ENCODE measurements around the gene SIGLEC10.

SIGLEC10 gene

GRCh38 chr19:51460164-51460992 lies 42.9 kb upstream of the SIGLEC10 start:
- no peak for TF ChIP-seq CTCF (IDR thresholded peaks at IDR 0.05; ENCODE audit: low read depth, low read length)
- DNase-seq (ENCODE audit: low read depth, low spot score), result no peak
- in situ Hi-C loops (cut with HindIII; ENCODE audit: low sequenced_read_pairs), result no loop called here

GRCh38 chr19:51458899-51459505 lies 41.6 kb upstream of the SIGLEC10 start:
- no peak for DNase-seq (ENCODE audit: low read depth, low spot score)
- no peak overlapping the region for H3K4me3 ChIP-seq (ENCODE audit: low read depth, low read length)
- in situ Hi-C loops (cut with HindIII; ENCODE audit: low sequenced_read_pairs), result no loop called here
- TF ChIP-seq CTCF (IDR thresholded peaks at IDR 0.05; ENCODE audit: low read depth, low read length), result no peak

More at GRCh38 chr19:51460164-51460992, 42.9 kb upstream of the SIGLEC10 start:
- H3K4me3 ChIP-seq (ENCODE audit: low read depth, low read length), result no peak overlapping the region

- in situ Hi-C loops (cut with HindIII; ENCODE audit: low sequenced_read_pairs), result no loop called here
- no peak for TF ChIP-seq CTCF (IDR thresholded peaks at IDR 0.05; ENCODE audit: low read depth, low read length)
- DNase-seq (ENCODE audit: low read depth, low spot score), result no peak
- no peak within 1 kb of the TSS for H3K4me3 ChIP-seq (ENCODE audit: low read depth, low read length)
These were observed 40.7 kb upstream of the SIGLEC10 start, which contains the start of gene SIGLEC8 for GRCh38 chr19:51458051-51458645. Gene SIGLEC8, minus strand, starts transcription at chr19:51458454. Its CDS starts 67 bp downstream, at chr19:51458387.

- no peak overlapping the region for H3K4me3 ChIP-seq (ENCODE audit: low read depth, low read length)
- in situ Hi-C loops (cut with HindIII; ENCODE audit: low sequenced_read_pairs), result no loop called here
- no peak for TF ChIP-seq CTCF (IDR thresholded peaks at IDR 0.05; ENCODE audit: low read depth, low read length)
These were observed 40.0 kb upstream of the SIGLEC10 start for GRCh38 chr19:51457351-51458013.

GRCh38 chr19:51456541-51457290 lies 39.3 kb upstream of the SIGLEC10 start:
- TF ChIP-seq CTCF (IDR thresholded peaks at IDR 0.05; ENCODE audit: low read depth, low read length), result no peak
- in situ Hi-C loops (cut with HindIII; ENCODE audit: low sequenced_read_pairs), result no loop called here
- H3K4me3 ChIP-seq (ENCODE audit: low read depth, low read length), result no peak overlapping the region
- no peak for DNase-seq (ENCODE audit: low read depth, low spot score)

More at GRCh38 chr19:51457351-51458013, 40.0 kb upstream of the SIGLEC10 start:
- no peak for DNase-seq (ENCODE audit: low read depth, low spot score)
